Stimulated activated CD4-positive, alpha-beta T cell treated with anti-CD3 and anti-CD28 coated beads, Interleukin-12 subunit alpha, Interleukin-12 subunit beta, amount 100 ng/mL, for 48 hours (primary cell): ENCODE measurements around the gene GALNT11.

ENCODE experiments used
- DNase-seq, 3 donors: peaks; one replicate each; pipeline ENCODE4 v3.0.0-alpha.2; 2020; ENCODE audit warnings: low read depth in 2 of 3, low spot score in 1 of 3

GALNT11 gene

GRCh38 chr7:152144557-152145245 is 119.2 kb downstream of the GALNT11 start:
- DNase-seq, result no peak

- DNase-seq, result no peak
These were observed 120.5 kb downstream of the GALNT11 start for GRCh38 chr7:152145853-152146466.

- DNase-seq, result no peak
These were observed 123.2 kb downstream of the GALNT11 start for GRCh38 chr7:152148706-152149105.

- no peak for DNase-seq
These were observed 123.9 kb downstream of the GALNT11 start for GRCh38 chr7:152149363-152149762.

DNA sequence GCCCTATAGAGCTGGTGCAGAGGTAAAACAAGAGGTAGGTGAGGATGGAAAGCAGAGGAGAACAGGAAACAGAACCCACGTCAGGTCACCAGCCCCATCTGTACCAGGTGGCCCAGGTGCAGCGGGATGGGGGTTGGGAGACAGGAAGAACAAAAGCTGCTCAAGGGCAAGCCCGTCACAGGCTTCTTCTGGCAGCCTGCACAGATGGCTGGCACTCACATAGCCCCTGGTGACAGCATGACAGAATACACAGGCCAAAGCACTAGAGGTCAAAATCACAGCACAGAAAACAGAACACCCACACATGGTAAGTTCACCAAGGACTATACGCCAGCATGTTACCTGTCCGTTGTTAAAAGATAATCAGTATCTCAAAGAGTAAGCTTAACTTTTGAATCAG is 126.8 kb downstream of the GALNT11 start:
- no peak for DNase-seq

GRCh38 chr7:152158801-152159587 is 133.5 kb downstream of the GALNT11 start:
- no peak for DNase-seq

- DNase-seq, result no peak
These were observed 135.7 kb downstream of the GALNT11 start for GRCh38 chr7:152161171-152161570.

DNA sequence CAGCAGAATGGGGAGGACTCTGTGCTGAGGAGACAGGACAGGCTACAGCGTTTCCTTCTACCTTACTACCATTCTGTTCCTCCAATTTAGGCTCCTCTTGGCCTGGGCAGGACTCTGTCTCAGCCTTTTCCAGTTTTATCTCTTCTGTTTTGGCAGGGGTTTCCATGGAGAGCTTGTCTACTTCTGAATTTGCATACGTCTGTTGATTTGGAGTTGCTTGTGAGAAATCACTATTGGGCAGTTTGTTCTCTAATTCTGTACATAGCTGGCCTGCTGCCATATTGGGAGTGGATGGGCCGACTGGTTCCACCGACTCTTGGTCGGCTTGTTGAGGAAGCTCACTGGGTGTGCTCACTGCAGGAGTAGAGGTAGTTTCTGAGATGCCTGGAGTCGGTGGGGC is 136.8 kb downstream of the GALNT11 start:
- no peak for DNase-seq
